HCT116 (cell line): ENCODE data around the gene EPN1. TPM values are rescaled to one million over a fixed set of nuclear protein-coding genes. Genes with fewer than 3 reads are reported as not detected.

Experiments
- ATAC-seq: fragments of 200-7000 bp; cut with Tn5 transposase; 2 replicates; pipeline ENCODE4 v1.9.1; 2020; ENCODE audit warnings: mild to moderate bottlenecking, moderate library complexity
- BruUV-seq: library from RNA; stranded (reverse); fragments of 400-500 nt; replicated peaks from 2 replicates; lab custom pipeline; 2021; lab: Mats Ljungman, UMichigan
- CTCF ChIA-PET: fragments of 300-600 bp; sonication (Branson Sonifier 250); formaldehyde crosslinking; loops from one replicate; lab custom pipeline; 2021; ENCODE audit warnings: antibody characterized with exemption; lab: Charles Lee
- POLR2A ChIA-PET: fragments of 300-600, 350-600 bp; sonication (Branson Sonifier 250); formaldehyde crosslinking; loops from one replicate; lab custom pipeline; 2021; ENCODE audit warnings: antibody characterized with exemption; lab: Charles Lee
- RAD21 ChIA-PET, 2 experiments: fragments of 300-600 bp; sonication (Branson Sonifier 250); formaldehyde crosslinking; loops; one replicate each; lab custom pipeline; 2023; ENCODE audit warnings: low total read pairs in 2 of 2; ENCODE audit not compliant: uncharacterized antibody in 2 of 2, unreplicated experiment in 2 of 2, low non-redundant PET in 1 of 2; lab: Charles Lee
- DNase-seq: peaks from one replicate; pipeline ENCODE4 v3.0.0-alpha.2; 2010; ENCODE audit warnings: low read depth, low spot score
- H2AFZ ChIP-seq: fragments of 200-600 bp; shearing (Covaris generic), sonication (generic); 2 replicates; pipeline ENCODE4 v1.6.1; 2017; ENCODE audit warnings: low read depth, mixed run types, mixed read lengths, antibody characterized with exemption, low read length; ENCODE audit not compliant: poor library complexity, severe bottlenecking
- H3K27ac ChIP-seq: 2 replicates; pipeline ENCODE4 v1.5.1; 2012; ENCODE audit warnings: low read depth, low read length
- H3K27me3 ChIP-seq: fragments of 200-600 bp; sonication (generic); 2 replicates; pipeline ENCODE4 v1.6.1; 2016; ENCODE audit warnings: mixed run types, low read length, mixed read lengths; ENCODE audit not compliant: insufficient read depth
- H3K36me3 ChIP-seq, 2 experiments: fragments of 200-500 bp in 1 of 2; fragments of 200-600 bp in 1 of 2; sonication (Bioruptor generic) in 1 of 2; sonication (generic) in 1 of 2; 2 replicates each; pipeline versions ENCODE4 v1.5.1 to v1.6.1; 2014 to 2016; ENCODE audit warnings: low read length in 2 of 2, inconsistent platforms in 1 of 2, mixed read lengths in 1 of 2, mixed run types in 1 of 2; ENCODE audit not compliant: insufficient read depth in 2 of 2, control insufficient read depth in 1 of 2
- H3K4me1 ChIP-seq, 2 experiments: fragments of 200-600 bp in 1 of 2; sonication (generic) in 1 of 2; 2 replicates each; pipeline versions ENCODE4 v1.5.1 to v1.6.1; 2012 to 2017; ENCODE audit warnings: low read length in 2 of 2, inconsistent platforms in 1 of 2, mild to moderate bottlenecking in 1 of 2, mixed read lengths in 1 of 2, mixed run types in 1 of 2, moderate library complexity in 1 of 2; ENCODE audit not compliant: insufficient read depth in 2 of 2, control insufficient read depth in 1 of 2
- H3K4me2 ChIP-seq: fragments of 200-600 bp; sonication (generic); 2 replicates; pipeline ENCODE4 v1.6.1; 2017; ENCODE audit warnings: mixed run types, low read length, mixed read lengths
- H3K4me3 ChIP-seq, 2 experiments: fragments of 200-600 bp in 1 of 2; sonication (generic) in 1 of 2; replicated peaks in 1 of 2; 2 replicates each; pipeline ENCODE4 v1.5.1; 2011 to 2016; ENCODE audit warnings: low read length in 2 of 2, control low read depth in 1 of 2, low read depth in 1 of 2, mild to moderate bottlenecking in 1 of 2, mixed read lengths in 1 of 2, mixed run types in 1 of 2
- H3K79me2 ChIP-seq: fragments of 200-600 bp; sonication (generic); 2 replicates; pipeline ENCODE4 v1.6.1; 2017; ENCODE audit warnings: mild to moderate bottlenecking, mixed run types, low read length, moderate library complexity, mixed read lengths; ENCODE audit not compliant: insufficient read depth
- H3K9ac ChIP-seq: fragments of 200-600 bp; sonication (generic); 2 replicates; pipeline ENCODE4 v1.6.1; 2016; ENCODE audit warnings: low read length, mixed read lengths
- H3K9me2 ChIP-seq: fragments of 200-600 bp; sonication (generic), shearing (Covaris generic); 2 replicates; pipeline ENCODE4 v1.6.1; 2017; ENCODE audit warnings: mixed run types, mild to moderate bottlenecking, moderate library complexity; ENCODE audit not compliant: insufficient read depth
- H3K9me3 ChIP-seq, 2 experiments: fragments of 200-500 bp in 1 of 2; fragments of 200-600 bp in 1 of 2; sonication (Bioruptor generic) in 1 of 2; sonication (generic) in 1 of 2; 2 replicates each; pipeline ENCODE4 v1.6.1; 2014 to 2017; ENCODE audit warnings: low read length in 2 of 2, mixed read lengths in 2 of 2, inconsistent platforms in 1 of 2, low read depth in 1 of 2, mild to moderate bottlenecking in 1 of 2, mixed run types in 1 of 2, moderate library complexity in 1 of 2; ENCODE audit not compliant: control insufficient read depth in 1 of 2, insufficient read depth in 1 of 2
- H4K20me1 ChIP-seq: fragments of 200-600 bp; sonication (generic), shearing (Covaris generic); 2 replicates; pipeline ENCODE4 v1.6.1; 2017; ENCODE audit warnings: mixed run types, mild to moderate bottlenecking, moderate library complexity; ENCODE audit not compliant: insufficient read depth
- ELF1 ChIP-seq: IDR thresholded peaks from 2 replicates; pipeline ENCODE4 v1.6.1; 2012; ENCODE audit warnings: low read depth, borderline replicate concordance
- FOSL1 ChIP-seq: IDR thresholded peaks from 2 replicates; pipeline ENCODE4 v1.6.1; 2012; ENCODE audit warnings: low read depth
- JUND ChIP-seq: IDR thresholded peaks from 2 replicates; pipeline ENCODE4 v1.6.1; 2012
- POLR2A ChIP-seq: IDR thresholded peaks from 2 replicates; pipeline ENCODE4 v1.7.0; 2011; ENCODE audit warnings: borderline replicate concordance; ENCODE audit not compliant: insufficient read depth, insufficient read length; ENCODE audit errors: extremely low read depth
- POLR2AphosphoS5 ChIP-seq: IDR thresholded peaks from 2 replicates; pipeline ENCODE4 v1.6.1; 2011; ENCODE audit warnings: mild to moderate bottlenecking, low read depth, low read length, moderate library complexity
- RAD21 ChIP-seq: IDR thresholded peaks from 2 replicates; pipeline ENCODE4 v1.6.1; 2012; ENCODE audit warnings: low read depth, mild to moderate bottlenecking
- YY1 ChIP-seq: IDR thresholded peaks from 2 replicates; pipeline ENCODE4 v1.6.1; 2011; ENCODE audit warnings: low read length, low read depth, moderate library complexity, mild to moderate bottlenecking; ENCODE audit not compliant: insufficient replicate concordance; ENCODE audit errors: extremely low read depth
- ZBTB33 ChIP-seq: IDR thresholded peaks from 2 replicates; pipeline ENCODE4 v1.6.1; 2011; ENCODE audit warnings: mild to moderate bottlenecking, low read length, moderate library complexity; ENCODE audit not compliant: insufficient replicate concordance; ENCODE audit errors: extremely low read depth
- ZNF274 ChIP-seq: fragments of 200-500 bp; sonication (Bioruptor generic); IDR thresholded peaks from 2 replicates; pipeline ENCODE4 v1.6.1; 2014; ENCODE audit warnings: mild to moderate bottlenecking, low read depth, low read length, inconsistent platforms
- intact Hi-C: fragments of 100-400 bp; cut with micrococcal nuclease; formaldehyde crosslinking; loops from 2 replicates; pipeline ENCODE4 v1.10.0; 2022
- total RNA-seq: library from RNA; stranded (reverse); gene quantifications from one replicate; pipeline ENCODE4 v1.2.1, GENCODE V29; 2021; ENCODE audit not compliant: unreplicated experiment
- TF ChIP-seq, protein P1 (sequence below), 3 experiments: fragments of 200-600 bp in 1 of 3; sonication (generic) in 1 of 3; IDR thresholded peaks in 2 of 3; conservative IDR thresholded peaks in 1 of 3; 2 replicates each; pipeline ENCODE4 v1.5.1; 2012 to 2017; ENCODE audit warnings: low read depth in 2 of 3, low read length in 2 of 3, antibody characterized with exemption in 1 of 3, borderline replicate concordance in 1 of 3, control low read depth in 1 of 3, mild to moderate bottlenecking in 1 of 3, mixed read lengths in 1 of 3, mixed run types in 1 of 3, moderate library complexity in 1 of 3; ENCODE audit not compliant: insufficient read depth in 1 of 3

EPN1 gene
- total RNA-seq, 1 experiment from 2014 or later: 122 TPM

GRCh38 chr19:55702131-55702627 is 27.2 kb downstream of the EPN1 start:
- TF ChIP-seq YY1 (no peak), POLR2A (no peak), FOSL1 (no peak), POLR2AphosphoS5 (no peak), ELF1 (no peak), JUND (no peak), ZBTB33 (no peak), ZNF274 (no peak), RAD21 (no peak)
- TF ChIP-seq, protein P1, sequence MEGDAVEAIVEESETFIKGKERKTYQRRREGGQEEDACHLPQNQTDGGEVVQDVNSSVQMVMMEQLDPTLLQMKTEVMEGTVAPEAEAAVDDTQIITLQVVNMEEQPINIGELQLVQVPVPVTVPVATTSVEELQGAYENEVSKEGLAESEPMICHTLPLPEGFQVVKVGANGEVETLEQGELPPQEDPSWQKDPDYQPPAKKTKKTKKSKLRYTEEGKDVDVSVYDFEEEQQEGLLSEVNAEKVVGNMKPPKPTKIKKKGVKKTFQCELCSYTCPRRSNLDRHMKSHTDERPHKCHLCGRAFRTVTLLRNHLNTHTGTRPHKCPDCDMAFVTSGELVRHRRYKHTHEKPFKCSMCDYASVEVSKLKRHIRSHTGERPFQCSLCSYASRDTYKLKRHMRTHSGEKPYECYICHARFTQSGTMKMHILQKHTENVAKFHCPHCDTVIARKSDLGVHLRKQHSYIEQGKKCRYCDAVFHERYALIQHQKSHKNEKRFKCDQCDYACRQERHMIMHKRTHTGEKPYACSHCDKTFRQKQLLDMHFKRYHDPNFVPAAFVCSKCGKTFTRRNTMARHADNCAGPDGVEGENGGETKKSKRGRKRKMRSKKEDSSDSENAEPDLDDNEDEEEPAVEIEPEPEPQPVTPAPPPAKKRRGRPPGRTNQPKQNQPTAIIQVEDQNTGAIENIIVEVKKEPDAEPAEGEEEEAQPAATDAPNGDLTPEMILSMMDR (IDR thresholded peaks at IDR 0.05 in 2 of 3, conservative IDR thresholded peaks at IDR 0.05 in 1 of 3; ENCODE audit: borderline replicate concordance in 1 of 3, insufficient read depth in 1 of 3, low read depth in 2 of 3, low read length in 2 of 3): no peak
- CTCF ChIA-PET: interaction anchor here (1.0 kb wide), 1 partner anchor 107 kb away, joined by 5 read pairs; no protein-coding TSS in a partner anchor
- intact Hi-C loops: no loop called here
- Histone ChIP-seq H3K4me1 (no peaks in the 10 kb centered on the region), H3K36me3 (peaks cover 5 to 18% of the 10 kb centered on the region in 2 experiments; a peak in 3 of 4 replicates), H3K27me3 (no peaks in the 10 kb centered on the region), H2AFZ (no peak overlapping the region), H3K4me2 (no peak overlapping the region), H3K9me3 (no peaks in the 10 kb centered on the region), H4K20me1 (no peaks in the 10 kb centered on the region), H3K4me3 (no peak overlapping the region), H3K9me2 (no peaks in the 10 kb centered on the region), H3K9ac (no peak overlapping the region), H3K79me2 (no peaks in the 10 kb centered on the region), H3K27ac (no peak overlapping the region)
- RAD21 ChIA-PET: no interaction called here
- ATAC-seq (no peak), DNase-seq (no peak)
- no TSS peak for BruUV-seq
- POLR2A ChIA-PET: no interaction called here
